Measurements from ENCODE around the gene MAPK10.

- TF ChIP-seq CTCF (IDR thresholded peaks at IDR 0.05 in 2 of 3, conservative IDR thresholded peaks at IDR 0.05 in 1 of 3; ENCODE audit: control insufficient read depth in 2 of 3, extremely low read depth in 1 of 3, insufficient read depth in 1 of 3, low read depth in 3 of 3, low read length in 3 of 3) = no peak
- no peak for TF ChIP-seq ZZZ3 (IDR thresholded peaks at IDR 0.05; ENCODE audit: control insufficient read depth, insufficient read length, low read depth)
- no peak for TF ChIP-seq ZBTB11 (CRISPR knock-in tag; IDR thresholded peaks at IDR 0.05)
- TF ChIP-seq EZH2 (IDR thresholded peaks at IDR 0.05; ENCODE audit: borderline replicate concordance, control insufficient read depth, low read depth, low read length) = no peak
- TF ChIP-seq USF1 (IDR thresholded peaks at IDR 0.05; ENCODE audit: borderline replicate concordance, extremely low read length, insufficient read depth, low read depth, low read length) = no peak
Measured at GRCh38 chr4:85963231-85963630, 396.6 kb downstream of the MAPK10 start.

All from GM12878 (cell line).